ENCODE data around the gene HOXA3. TPM values are rescaled to one million over a fixed set of nuclear protein-coding genes. Genes with fewer than 3 reads are reported as not detected.

The HOXA3 gene
- total and polyA plus RNA-seq, 2 of the 8 experiments (the other 6 are each of a cell fraction or from before 2014, with no cell fraction given), result not detected

- peaks cover 83 to 100% (median 95%) of the 10 kb centered on the region in 4 experiments for H3K27me3 ChIP-seq (replicated peaks in 1 of 4; ENCODE audit: control insufficient read depth in 3 of 4, extremely low read depth in 1 of 4, insufficient read depth in 3 of 4, low read length in 3 of 4)
- H2BK5ac ChIP-seq (ENCODE audit: low read depth, low read length), result no peak overlapping the region
- H2AFZ ChIP-seq (ENCODE audit: low read length), result no peak overlapping the region
- H3K27ac ChIP-seq (ENCODE audit: low read depth, low read length), result no peak overlapping the region
- no peak overlapping the region for H3K23ac ChIP-seq (ENCODE audit: insufficient read length)
- H3K56ac ChIP-seq (replicated peaks; ENCODE audit: insufficient read length, low read depth, low read length), result no peak overlapping the region
- peaks cover 30 to 38% of the 10 kb centered on the region in 2 experiments for H4K20me1 ChIP-seq (replicated peaks in 1 of 2; ENCODE audit: control insufficient read depth in 1 of 2, insufficient read depth in 2 of 2, low read length in 2 of 2)
- H2BK120ac ChIP-seq (replicated peaks; ENCODE audit: low read depth, low read length), result no peak overlapping the region
- H3K18ac ChIP-seq (ENCODE audit: extremely low read depth, low read length), result no peak overlapping the region
- H3K4me2 ChIP-seq (ENCODE audit: insufficient read depth in 1 of 2, low read depth in 2 of 2, low read length in 2 of 2), result no peak overlapping the region
- peak; percentile 79; the same call in 1 of the 2 replicates for TF ChIP-seq CBX8 (IDR thresholded peaks at IDR 0.05; ENCODE audit: borderline replicate concordance, low read depth, low read length)
- peak; percentile 6; the same call in 1 of the 2 replicates for TF ChIP-seq SP1 (IDR thresholded peaks at IDR 0.05; ENCODE audit: low read depth, low read length)
- TF ChIP-seq BCL11A (IDR thresholded peaks at IDR 0.05; ENCODE audit: low read depth in 2 of 2, low read length in 2 of 2), result no peak
- no peaks in the 10 kb centered on the region; the same call in 1 of the 2 replicates for H3K23me2 ChIP-seq (ENCODE audit: low read depth, low read length)
- no peak overlapping the region for H2AK5ac ChIP-seq (ENCODE audit: low read depth, low read length)
- H2BK15ac ChIP-seq (ENCODE audit: low read length), result no peak overlapping the region
- no peak overlapping the region for H2BK20ac ChIP-seq (ENCODE audit: low read length)
- H3K9me3 ChIP-seq (ENCODE audit: insufficient read depth in 2 of 2, low read depth in 1 of 2, low read length in 1 of 2), result peaks cover 0 to 3% of the 10 kb centered on the region in 2 experiments; a peak in 1 of 4 replicates
- H3K14ac ChIP-seq (ENCODE audit: insufficient read length), result no peak overlapping the region
- H3K4me3 ChIP-seq (ENCODE audit: extremely low read depth in 1 of 4, insufficient read depth in 2 of 4, low read depth in 3 of 4, low read length in 4 of 4), result no peak overlapping the region
- no peak for DNase-seq (ENCODE audit: low read depth in 1 of 2, low spot score in 2 of 2)
- FAIRE-seq, result no peak
- no peak overlapping the region for H4K91ac ChIP-seq (replicated peaks; ENCODE audit: insufficient read length, low read length)
- H3K79me1 ChIP-seq (ENCODE audit: low read depth, low read length), result no peaks in the 10 kb centered on the region; the same call in 1 of the 2 replicates
- POLR2A ChIA-PET (ENCODE audit: partially characterized antibody), result no interaction called here
- H4K5ac ChIP-seq (ENCODE audit: insufficient read length, low read depth, low read length), result no peak overlapping the region
- H3K79me2 ChIP-seq (ENCODE audit: control insufficient read depth in 1 of 2, insufficient read depth in 2 of 2, low read length in 2 of 2), result no peaks in the 10 kb centered on the region
- H4K8ac ChIP-seq (ENCODE audit: extremely low read depth, insufficient read depth, low read length), result no peak overlapping the region
- CTCF ChIA-PET (ENCODE audit: partially characterized antibody), result interaction anchor here (1.3 to 3.9 kb wide), 2 partner anchors 11 to 883 kb away, joined by 5 to 23 read pairs; no protein-coding TSS in a partner anchor
- H3K4me1 ChIP-seq (replicated peaks in 1 of 4; ENCODE audit: control insufficient read depth in 3 of 4, insufficient read depth in 4 of 4, low read length in 3 of 4), result peaks cover 0 to 7% (median 3%) of the 10 kb centered on the region in 4 experiments; a peak in 5 of 7 replicates
- no peak overlapping the region for H3K9ac ChIP-seq (replicated peaks in 1 of 4; ENCODE audit: extremely low read depth in 1 of 4, low read depth in 3 of 4, low read length in 3 of 4)
- no peak overlapping the region for H2BK12ac ChIP-seq (ENCODE audit: low read depth, low read length)
- 40% methylated on average over 18 of the region's 18 CpGs; no CpG with 5 or more reads in 1 of the 2 experiments for WGBS, 2 experiments (ENCODE audit: extremely low coverage in 1 of 2, insufficient coverage in 1 of 2, insufficient read length in 1 of 2, insufficient replicate concordance in 2 of 2, low coverage in 1 of 2, low lambda C conversion rate in 2 of 2, missing lambda C conversion rate in 1 of 2)
- peaks cover 0 to 14% (median 0%) of the 10 kb centered on the region in 4 experiments; a peak in 1 of 8 replicates for H3K36me3 ChIP-seq (ENCODE audit: control insufficient read depth in 2 of 4, insufficient read depth in 4 of 4, low read length in 3 of 4)
- no peak overlapping the region for H3K4ac ChIP-seq (replicated peaks; ENCODE audit: insufficient read length, low read depth, low read length)
These were observed 45.0 kb upstream of the HOXA3 start for GRCh38 chr7:27197137-27198042.
